Activated B cell treated with CpG ODN at 0.5 μM for 24 hours (primary cell): ENCODE results near the gene BAK1. TPM values are rescaled to one million over a fixed set of nuclear protein-coding genes. Genes with fewer than 3 reads are reported as not detected.
A peak's percentile ranks its signal among the peaks of the same experiment; 100 is the strongest.

ENCODE experiments used
- ATAC-seq: fragments of 200-7000 bp; cut with Tn5 transposase; one replicate; pipeline ENCODE4 v1.10.0; 2021; ENCODE audit warnings: low read depth, mild to moderate bottlenecking, moderate library complexity
- CTCF ChIA-PET: fragments of 350-600 bp; sonication (Branson Sonifier 250); formaldehyde crosslinking; loops from one replicate; lab custom pipeline; 2021; ENCODE audit warnings: antibody characterized with exemption; lab: Charles Lee
- POLR2A ChIA-PET: fragments of 350-600 bp; sonication (Branson Sonifier 250); formaldehyde crosslinking; loops from one replicate; lab custom pipeline; 2021; ENCODE audit warnings: antibody characterized with exemption; lab: Charles Lee
- DNase-seq: peaks from one replicate; pipeline ENCODE4 v3.0.0; 2022
- H3K27ac Mint-ChIP-seq: one replicate; pipeline ENCODE4 v1.8.0; 2020; ENCODE audit warnings: mixed read lengths
- H3K27me3 Mint-ChIP-seq: one replicate; pipeline ENCODE4 v1.8.0; 2021; ENCODE audit warnings: mixed read lengths
- H3K36me3 Mint-ChIP-seq: one replicate; pipeline ENCODE4 v1.8.0; 2021; ENCODE audit warnings: low read depth, mixed read lengths
- H3K4me1 Mint-ChIP-seq: one replicate; pipeline ENCODE4 v1.8.0; 2021; ENCODE audit warnings: mixed read lengths
- H3K4me3 Mint-ChIP-seq: one replicate; pipeline ENCODE4 v1.8.0; 2020; ENCODE audit warnings: mild to moderate bottlenecking, mixed read lengths
- H3K9me3 Mint-ChIP-seq: one replicate; pipeline ENCODE4 v1.8.0; 2020; ENCODE audit warnings: mixed read lengths
- CTCF ChIP-seq: fragments of 200-600 bp; IDR thresholded peaks from one replicate; pipeline ENCODE4 v1.8.0; 2022; ENCODE audit warnings: antibody characterized with exemption, mild to moderate bottlenecking
- intact Hi-C: fragments of 100-400 bp; cut with micrococcal nuclease; formaldehyde crosslinking; loops from one replicate; pipeline ENCODE4 v1.15.1; 2024
- total RNA-seq: library from RNA; stranded (reverse); gene quantifications from 2 replicates; pipeline ENCODE4 v1.2.3, GENCODE V29; 2022

BAK1 gene
- total RNA-seq, 1 donor from 2014 or later: 29.5 TPM

- CTCF ChIA-PET: interaction anchor here (1.2 to 2.5 kb wide), 2 partner anchors 9 to 120 kb away, joined by 4 to 10 read pairs; no protein-coding TSS in a partner anchor
- POLR2A ChIA-PET: interaction anchor here (0.6 to 2.2 kb wide), 5 partner anchors 11 to 506 kb away, joined by 4 to 18 read pairs (median 8); partner anchors contain the start of gene HLA-DPB1
- TF ChIP-seq CTCF: no peak
- no peaks in the 10 kb centered on the region for H3K9me3 Mint-ChIP-seq
- no peak overlapping the region for H3K27ac Mint-ChIP-seq
- H3K4me1 Mint-ChIP-seq: peaks cover 54% of the 10 kb centered on the region
- H3K27me3 Mint-ChIP-seq: no peaks in the 10 kb centered on the region
- no peak overlapping the region for H3K4me3 Mint-ChIP-seq
- DNase-seq: no peak
- intact Hi-C loops: no loop called here
- ATAC-seq: no peak
- H3K36me3 Mint-ChIP-seq: peaks cover 21% of the 10 kb centered on the region
These were observed 1.1 kb upstream of the BAK1 start for GRCh38 chr6:33581186-33581585.

DNA sequence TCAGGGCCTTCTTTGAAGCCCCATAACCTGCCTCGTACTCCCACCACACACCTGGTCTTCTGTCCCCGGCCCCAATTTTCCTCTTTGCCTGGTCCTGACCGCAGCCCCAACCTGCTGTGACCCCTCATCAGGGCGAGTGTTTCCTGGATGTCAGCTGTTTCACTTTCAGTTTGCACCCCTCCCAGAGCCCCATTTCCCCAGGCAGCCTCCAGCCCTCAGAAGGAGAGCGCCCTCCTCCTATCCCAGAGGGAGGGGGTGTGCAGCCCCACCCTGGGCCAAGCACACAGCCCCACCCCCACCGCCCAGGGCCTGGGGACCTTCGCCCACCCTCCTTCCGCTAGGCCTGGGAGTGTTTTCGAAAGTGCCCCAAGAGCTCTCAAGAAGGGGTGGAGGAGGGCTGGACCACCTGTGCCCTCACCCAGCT is 1.5 kb downstream of the BAK1 start:
- no peak for DNase-seq
- Mint-ChIP-seq H3K4me1 (peaks cover 41% of the 10 kb centered on the region), H3K9me3 (no peaks in the 10 kb centered on the region), H3K27me3 (no peaks in the 10 kb centered on the region), H3K36me3 (peaks cover 39% of the 10 kb centered on the region), H3K4me3 (peak overlapping the region; percentile 88), H3K27ac (peak overlapping the region; percentile 89)
- ChIA-PET CTCF (interaction anchor here (0.8 to 1.1 kb wide), 3 partner anchors 8 to 122 kb away, joined by 3 to 6 read pairs (median 4); no protein-coding TSS in a partner anchor), POLR2A (interaction anchor here (0.6 to 2.5 kb wide), 10 partner anchors 8 to 169 kb away, joined by 3 to 33 read pairs (median 6); partner anchors contain the start of genes ITPR3, PHF1 and UQCC2)
- peak; percentile 9 for ATAC-seq
- intact Hi-C loops: no loop called here
- no peak for TF ChIP-seq CTCF

DNA sequence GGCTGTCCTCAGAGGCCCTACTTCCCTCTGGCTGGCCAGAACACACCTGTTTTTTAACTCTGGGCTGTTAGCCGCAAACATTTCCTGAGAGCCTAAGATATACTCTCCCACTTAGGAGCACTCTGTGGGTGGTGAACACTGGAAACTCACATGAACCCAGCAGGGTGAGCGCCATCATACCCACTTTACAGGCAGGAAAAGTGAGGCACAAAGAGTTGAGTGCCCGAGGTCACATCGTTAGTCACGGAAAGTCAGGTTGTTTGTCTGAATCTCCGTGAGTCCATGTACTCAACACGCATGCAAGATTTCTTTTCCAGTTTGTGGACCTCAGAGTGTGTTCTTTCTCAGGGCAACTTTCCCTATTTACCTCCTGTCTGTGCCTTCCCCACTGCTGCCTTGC is 1.9 kb downstream of the BAK1 start:
- Mint-ChIP-seq H3K4me1 (peaks cover 41% of the 10 kb centered on the region), H3K9me3 (no peaks in the 10 kb centered on the region), H3K36me3 (peaks cover 40% of the 10 kb centered on the region), H3K4me3 (peak overlapping the region; percentile 88), H3K27ac (peak overlapping the region; percentile 89), H3K27me3 (no peaks in the 10 kb centered on the region)
- POLR2A ChIA-PET: interaction anchor here (0.6 to 2.5 kb wide), 5 partner anchors 8 to 168 kb away, joined by 3 to 33 read pairs (median 8); partner anchors contain the start of genes PHF1 and UQCC2
- DNase-seq (no peak), ATAC-seq (no peak)
- no peak for TF ChIP-seq CTCF
- CTCF ChIA-PET: no interaction called here
- intact Hi-C loops: no loop called here

GRCh38 chr6:33577718-33578117 is 2.4 kb downstream of the BAK1 start:
- Mint-ChIP-seq H3K4me1 (peaks cover 41% of the 10 kb centered on the region), H3K4me3 (peak overlapping the region; percentile 88), H3K27ac (peak overlapping the region; percentile 89), H3K27me3 (no peaks in the 10 kb centered on the region), H3K9me3 (no peaks in the 10 kb centered on the region), H3K36me3 (peaks cover 40% of the 10 kb centered on the region)
- POLR2A ChIA-PET: no interaction called here
- DNase-seq (no peak), ATAC-seq (no peak)
- TF ChIP-seq CTCF: no peak
- intact Hi-C loops: no loop called here
- CTCF ChIA-PET: no interaction called here

- intact Hi-C loops: no loop called here
These were observed 3.0 kb downstream of the BAK1 start for GRCh38 chr6:33577106-33577535.

More at GRCh38 chr6:33577106-33577535, 3.0 kb downstream of the BAK1 start:
- TF ChIP-seq CTCF: no peak
- no peak for ATAC-seq
- Mint-ChIP-seq H3K27ac (peak overlapping the region; percentile 56), H3K9me3 (no peaks in the 10 kb centered on the region), H3K4me1 (peaks cover 45% of the 10 kb centered on the region), H3K27me3 (no peaks in the 10 kb centered on the region), H3K4me3 (no peak overlapping the region), H3K36me3 (peaks cover 44% of the 10 kb centered on the region)
- ChIA-PET POLR2A (interaction anchor here (0.6 to 0.7 kb wide), 2 partner anchors 702 to 942 kb away, joined by 5 to 8 read pairs; no protein-coding TSS in a partner anchor), CTCF (interaction anchor here (0.6 kb wide), 1 partner anchor 22 kb away, joined by 3 read pairs; no protein-coding TSS in a partner anchor)
- no peak for DNase-seq
